GM21737 (cell line): Measurements from ENCODE around the gene NOVA1.
"Not testable (repeated sequence)": the region's sequence is repeated elsewhere in the genome, so short reads cannot be mapped to it uniquely, and the experiment has no call there.

Experiments used
- ATAC-seq: cut with Tn5 transposase; IDR thresholded peaks from one replicate; pipeline ENCODE4 v1.9.1; 2021; ENCODE audit warnings: mild to moderate bottlenecking, moderate library complexity; ENCODE audit not compliant: unreplicated experiment

Gene NOVA1

GRCh38 chr14:26597589-26598080 is at the start of gene NOVA1:
Gene NOVA1, minus strand, starts transcription at chr14:26598033. Its CDS starts 597 bp downstream, at chr14:26597436.
- ATAC-seq = no peak

- ATAC-seq = not testable (repeated sequence)
Measured at GRCh38 chr14:26645057-26645456, 47.2 kb upstream of the NOVA1 start.

- ATAC-seq = no peak
Measured at GRCh38 chr14:26636561-26636960, 38.7 kb upstream of the NOVA1 start.

GRCh38 chr14:26634946-26635345 is 37.1 kb upstream of the NOVA1 start:
- not testable (repeated sequence) for ATAC-seq

GRCh38 chr14:26626256-26626655 is 28.4 kb upstream of the NOVA1 start:
- no peak for ATAC-seq

- ATAC-seq = no peak
Measured at GRCh38 chr14:26622611-26623010, 24.8 kb upstream of the NOVA1 start.

GRCh38 chr14:26621807-26622560 is 24.2 kb upstream of the NOVA1 start:
- no peak for ATAC-seq

- no peak for ATAC-seq
Measured at GRCh38 chr14:26621364-26621763, 23.5 kb upstream of the NOVA1 start.

GRCh38 chr14:26611259-26611658 is 13.4 kb upstream of the NOVA1 start:
- no peak for ATAC-seq

GRCh38 chr14:26606729-26607312 is 9.0 kb upstream of the NOVA1 start:
- ATAC-seq = no peak

GRCh38 chr14:26605602-26606001 is 7.8 kb upstream of the NOVA1 start:
- ATAC-seq = no peak

GRCh38 chr14:26602902-26603301 is 5.1 kb upstream of the NOVA1 start:
- no peak for ATAC-seq

GRCh38 chr14:26601856-26602255 is 4.0 kb upstream of the NOVA1 start:
- ATAC-seq = no peak

- no peak for ATAC-seq
Measured at GRCh38 chr14:26599291-26599690, 1.5 kb upstream of the NOVA1 start.

- ATAC-seq = no peak
Measured at GRCh38 chr14:26598672-26599131, 869 bp upstream of the NOVA1 start.

- no peak for ATAC-seq
Measured at GRCh38 chr14:26598081-26598671, 343 bp upstream of the NOVA1 start.

- ATAC-seq = no peak
Measured at GRCh38 chr14:26597071-26597588, 703 bp downstream of the NOVA1 start.

- ATAC-seq = no peak
Measured at GRCh38 chr14:26596543-26597061, 1.2 kb downstream of the NOVA1 start.

GRCh38 chr14:26595926-26596542 is 1.8 kb downstream of the NOVA1 start:
- ATAC-seq = no peak

GRCh38 chr14:26594756-26595545 is 2.9 kb downstream of the NOVA1 start:
- ATAC-seq = no peak
